ENCODE data around the gene BIN2. TPM values are rescaled to one million over a fixed set of nuclear protein-coding genes. Genes with fewer than 3 reads are reported as not detected.

BIN2 gene
- total and polyA plus RNA-seq, 2 donors from 2014 or later, result 3.4 to 15.6 TPM

DNA sequence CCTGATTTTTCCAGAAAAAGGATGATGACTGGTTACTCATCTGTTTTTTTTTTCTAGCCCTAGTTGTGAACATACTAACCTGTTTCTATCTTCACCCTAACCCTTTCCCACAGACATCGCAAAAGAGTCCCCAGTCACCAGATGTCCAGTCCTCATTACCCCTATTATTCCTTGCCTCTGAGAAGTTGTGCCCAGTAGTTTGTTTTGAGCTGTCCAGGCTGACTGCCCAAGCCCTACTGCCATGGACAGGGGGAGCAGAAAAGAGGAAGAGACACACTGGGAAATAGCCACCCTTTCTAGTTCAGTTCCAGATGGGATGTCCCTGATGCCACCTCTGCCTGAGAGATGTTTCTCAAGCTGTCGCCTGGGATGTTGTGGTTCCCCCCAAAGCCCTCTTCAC lies 36.3 kb upstream of the BIN2 start:
- H3K9ac ChIP-seq (ENCODE audit: low read length in 3 of 3), result no peak overlapping the region
- TF ChIP-seq, protein P1, sequence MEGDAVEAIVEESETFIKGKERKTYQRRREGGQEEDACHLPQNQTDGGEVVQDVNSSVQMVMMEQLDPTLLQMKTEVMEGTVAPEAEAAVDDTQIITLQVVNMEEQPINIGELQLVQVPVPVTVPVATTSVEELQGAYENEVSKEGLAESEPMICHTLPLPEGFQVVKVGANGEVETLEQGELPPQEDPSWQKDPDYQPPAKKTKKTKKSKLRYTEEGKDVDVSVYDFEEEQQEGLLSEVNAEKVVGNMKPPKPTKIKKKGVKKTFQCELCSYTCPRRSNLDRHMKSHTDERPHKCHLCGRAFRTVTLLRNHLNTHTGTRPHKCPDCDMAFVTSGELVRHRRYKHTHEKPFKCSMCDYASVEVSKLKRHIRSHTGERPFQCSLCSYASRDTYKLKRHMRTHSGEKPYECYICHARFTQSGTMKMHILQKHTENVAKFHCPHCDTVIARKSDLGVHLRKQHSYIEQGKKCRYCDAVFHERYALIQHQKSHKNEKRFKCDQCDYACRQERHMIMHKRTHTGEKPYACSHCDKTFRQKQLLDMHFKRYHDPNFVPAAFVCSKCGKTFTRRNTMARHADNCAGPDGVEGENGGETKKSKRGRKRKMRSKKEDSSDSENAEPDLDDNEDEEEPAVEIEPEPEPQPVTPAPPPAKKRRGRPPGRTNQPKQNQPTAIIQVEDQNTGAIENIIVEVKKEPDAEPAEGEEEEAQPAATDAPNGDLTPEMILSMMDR (IDR thresholded peaks at IDR 0.05; ENCODE audit: borderline replicate concordance, extremely low read depth, insufficient read depth), result no peak
- H3K27me3 ChIP-seq (ENCODE audit: control insufficient read depth, insufficient read depth, low read length), result no peaks in the 10 kb centered on the region
- DNase-seq (no peak), FAIRE-seq (no peak)
- no peak overlapping the region for H3K27ac ChIP-seq (ENCODE audit: low read depth in 2 of 2, low read length in 2 of 2)
- intact Hi-C loops (cut with DNase I), result no loop called here
- no peaks in the 10 kb centered on the region for H3K36me3 ChIP-seq (ENCODE audit: control insufficient read depth in 2 of 3, insufficient read depth in 3 of 3, low read length in 3 of 3)
- H3K9me3 ChIP-seq (ENCODE audit: control insufficient read depth in 2 of 3, insufficient read depth in 1 of 3, low read length in 3 of 3), result no peaks in the 10 kb centered on the region
- H3K4me1 ChIP-seq (ENCODE audit: control insufficient read depth in 2 of 3, insufficient read depth in 2 of 3, low read depth in 1 of 3, low read length in 3 of 3), result peaks cover 0 to 4% (median 0%) of the 10 kb centered on the region in 3 donors
- H3K4me3 ChIP-seq (ENCODE audit: low read length in 3 of 3), result no peak overlapping the region

DNA sequence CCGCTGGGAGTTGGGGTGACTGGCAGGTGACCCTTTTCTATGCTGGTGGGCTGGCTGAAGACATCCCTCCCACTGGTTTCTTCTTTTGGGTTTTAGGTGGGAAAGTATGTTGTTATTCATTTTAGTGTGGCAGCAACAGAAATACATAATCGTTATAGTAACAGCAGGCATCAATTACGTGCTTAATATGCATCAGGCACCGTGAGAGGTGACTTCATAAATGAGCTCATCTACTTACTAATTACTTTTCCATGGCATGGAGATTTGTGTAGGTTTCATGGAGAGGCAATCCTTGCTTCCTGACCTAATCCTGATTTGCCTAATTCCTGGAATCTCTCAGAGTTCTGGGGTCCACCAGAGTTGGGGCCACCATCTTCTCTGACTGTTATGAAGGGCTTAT lies 35.9 kb upstream of the BIN2 start:
- no peak for FAIRE-seq
- no peak overlapping the region for H3K27ac ChIP-seq (ENCODE audit: low read depth in 2 of 2, low read length in 2 of 2)
- H3K36me3 ChIP-seq (ENCODE audit: control insufficient read depth in 2 of 3, insufficient read depth in 3 of 3, low read length in 3 of 3), result no peaks in the 10 kb centered on the region
- intact Hi-C loops (cut with DNase I), result no loop called here
- no peak for DNase-seq
- H3K9me3 ChIP-seq (ENCODE audit: control insufficient read depth in 2 of 3, insufficient read depth in 1 of 3, low read length in 3 of 3), result no peaks in the 10 kb centered on the region
- peaks cover 0 to 4% (median 0%) of the 10 kb centered on the region in 3 donors for H3K4me1 ChIP-seq (ENCODE audit: control insufficient read depth in 2 of 3, insufficient read depth in 2 of 3, low read depth in 1 of 3, low read length in 3 of 3)
- no peak overlapping the region for H3K9ac ChIP-seq (ENCODE audit: low read length in 3 of 3)
- H3K27me3 ChIP-seq (ENCODE audit: control insufficient read depth, insufficient read depth, low read length), result no peaks in the 10 kb centered on the region
- H3K4me3 ChIP-seq (ENCODE audit: low read length in 3 of 3), result no peak overlapping the region
- TF ChIP-seq, protein P1 (IDR thresholded peaks at IDR 0.05; ENCODE audit: borderline replicate concordance, extremely low read depth, insufficient read depth), result no peak

DNA sequence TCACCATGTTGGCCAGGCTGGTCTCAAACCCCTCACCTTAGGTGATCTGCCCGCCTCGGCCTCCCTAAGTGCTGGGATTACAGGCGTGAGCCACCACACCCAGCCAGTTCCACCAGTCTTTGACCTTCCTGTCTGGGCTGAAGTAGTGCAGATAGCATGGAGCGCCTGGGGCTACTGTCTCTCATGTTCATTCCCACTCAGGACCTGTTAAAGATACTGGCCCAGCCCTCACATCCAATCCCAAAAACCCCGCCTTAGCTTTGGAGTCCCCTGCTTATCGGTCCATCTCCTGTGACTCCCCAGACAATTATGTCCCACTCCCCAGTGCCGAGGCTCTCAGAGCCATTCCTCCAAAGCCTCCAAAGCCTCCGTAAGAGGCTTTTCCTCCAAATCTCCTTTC lies 34.5 kb upstream of the BIN2 start:
- Histone ChIP-seq H3K36me3 (ENCODE audit: control insufficient read depth in 2 of 3, insufficient read depth in 3 of 3, low read length in 3 of 3) (no peaks in the 10 kb centered on the region), H3K4me3 (ENCODE audit: low read length in 3 of 3) (no peak overlapping the region), H3K27ac (ENCODE audit: low read depth in 2 of 2, low read length in 2 of 2) (no peak overlapping the region), H3K9ac (ENCODE audit: low read length in 3 of 3) (no peak overlapping the region), H3K9me3 (ENCODE audit: control insufficient read depth in 2 of 3, insufficient read depth in 1 of 3, low read length in 3 of 3) (no peaks in the 10 kb centered on the region), H3K27me3 (ENCODE audit: control insufficient read depth, insufficient read depth, low read length) (no peaks in the 10 kb centered on the region), H3K4me1 (ENCODE audit: control insufficient read depth in 2 of 3, insufficient read depth in 2 of 3, low read depth in 1 of 3, low read length in 3 of 3) (peaks cover 0 to under 1% (median 0%) of the 10 kb centered on the region in 3 donors)
- intact Hi-C loops (cut with DNase I), result no loop called here
- TF ChIP-seq, protein P1 (IDR thresholded peaks at IDR 0.05; ENCODE audit: borderline replicate concordance, extremely low read depth, insufficient read depth), result no peak
- FAIRE-seq (no peak), DNase-seq (no peak)

GRCh38 chr12:51357374-51358047 lies 33.5 kb upstream of the BIN2 start:
- TF ChIP-seq, protein P1 (IDR thresholded peaks at IDR 0.05; ENCODE audit: borderline replicate concordance, extremely low read depth, insufficient read depth), result no peak
- intact Hi-C loops (cut with DNase I), result no loop called here
- no peak overlapping the region for H3K4me3 ChIP-seq (ENCODE audit: low read length in 3 of 3)
- FAIRE-seq, result no peak
- no peaks in the 10 kb centered on the region for H3K36me3 ChIP-seq (ENCODE audit: control insufficient read depth in 2 of 3, insufficient read depth in 3 of 3, low read length in 3 of 3)
- no peak overlapping the region for H3K27ac ChIP-seq (ENCODE audit: low read depth in 2 of 2, low read length in 2 of 2)
- DNase-seq, result no peak
- no peak overlapping the region for H3K9ac ChIP-seq (ENCODE audit: low read length in 3 of 3)
- no peaks in the 10 kb centered on the region for H3K9me3 ChIP-seq (ENCODE audit: control insufficient read depth in 2 of 3, insufficient read depth in 1 of 3, low read length in 3 of 3)
- H3K4me1 ChIP-seq (ENCODE audit: control insufficient read depth in 2 of 3, insufficient read depth in 2 of 3, low read depth in 1 of 3, low read length in 3 of 3), result no peaks in the 10 kb centered on the region
- H3K27me3 ChIP-seq (ENCODE audit: control insufficient read depth, insufficient read depth, low read length), result no peaks in the 10 kb centered on the region

Measured in kidney (tissue), 14 donors.